Lower leg skin (tissue), 3 donors: ENCODE results near the gene CCND1.

Experiments
- CTCF ChIP-seq, 3 donors: fragments of 450-650 bp; IDR thresholded peaks; one replicate each; pipeline ENCODE4 v1.5.1; 2016; ENCODE audit warnings: antibody characterized with exemption in 3 of 3, mild to moderate bottlenecking in 3 of 3, moderate library complexity in 2 of 3
- POLR2A ChIP-seq, 2 donors: fragments of 450-650 bp; IDR thresholded peaks; one replicate each; pipeline ENCODE4 v1.6.1; 2016 to 2017; ENCODE audit warnings: antibody characterized with exemption in 2 of 2, mild to moderate bottlenecking in 1 of 2, moderate library complexity in 1 of 2

GRCh38 chr11:69649576-69649900 lies 8.6 kb downstream of the CCND1 start:
- no peak for TF ChIP-seq CTCF (IDR thresholded peaks at IDR 0.05)
- no peak for TF ChIP-seq POLR2A (IDR thresholded peaks at IDR 0.05)
